Skeletal muscle satellite cell (primary cell): ENCODE measurements around the gene ADCY10.
"Not testable (repeated sequence)": the region's sequence is repeated elsewhere in the genome, so short reads cannot be mapped to it uniquely, and the experiment has no call there.

Source experiments
- H3K27me3 ChIP-seq: 2 replicates; pipeline ENCODE4 v1.7.0; 2013; ENCODE audit warnings: low read length; ENCODE audit not compliant: control insufficient read depth, insufficient read depth
- H3K36me3 ChIP-seq: 2 replicates; pipeline ENCODE4 v1.7.0; 2013; ENCODE audit warnings: mild to moderate bottlenecking, control low read depth, low read length; ENCODE audit not compliant: insufficient read depth
- H3K4me1 ChIP-seq: 2 replicates; pipeline ENCODE4 v1.7.0; 2013; ENCODE audit warnings: low read length; ENCODE audit not compliant: control insufficient read depth, insufficient read depth
- H3K4me2 ChIP-seq: 2 replicates; pipeline ENCODE4 v1.7.0; 2013; ENCODE audit warnings: mild to moderate bottlenecking, low read length
- H3K4me3 ChIP-seq: 2 replicates; pipeline ENCODE4 v1.7.0; 2013; ENCODE audit warnings: low read length
- H3K9ac ChIP-seq: 2 replicates; pipeline ENCODE4 v1.7.0; 2013; ENCODE audit warnings: mild to moderate bottlenecking, low read depth, low read length, moderate library complexity
- H3K9me3 ChIP-seq: replicated peaks from 2 replicates; pipeline ENCODE4 v1.7.0; 2013; ENCODE audit warnings: mild to moderate bottlenecking, control low read depth, low read length

ADCY10 gene

GRCh38 chr1:167936068-167936929, 22.4 kb upstream of the ADCY10 start, which contains the start of gene DCAF6:
TSS of gene DCAF6 (plus strand) at chr1:167936683. CDS start at chr1:167936912, 229 bp downstream.
- Histone ChIP-seq H3K9me3 (no peaks in the 10 kb centered on the region), H3K36me3 (no peaks in the 10 kb centered on the region), H3K4me1 (peaks cover 19% of the 10 kb centered on the region), H3K27me3 (no peaks in the 10 kb centered on the region), H3K4me2 (peak within 1 kb of the TSS; percentile 95), H3K4me3 (peak within 1 kb of the TSS; percentile 69), H3K9ac (peak within 1 kb of the TSS; percentile 95)

GRCh38 chr1:167935216-167936067, 21.5 kb upstream of the ADCY10 start:
- H3K4me1 ChIP-seq = peaks cover 19% of the 10 kb centered on the region
- no peaks in the 10 kb centered on the region for H3K27me3 ChIP-seq
- H3K4me2 ChIP-seq = peak overlapping the region; percentile 95
- peak overlapping the region; percentile 69 for H3K4me3 ChIP-seq
- H3K36me3 ChIP-seq = no peaks in the 10 kb centered on the region
- H3K9ac ChIP-seq = peak overlapping the region; percentile 95
- no peaks in the 10 kb centered on the region for H3K9me3 ChIP-seq

GRCh38 chr1:167934426-167935215, 20.7 kb upstream of the ADCY10 start:
- Histone ChIP-seq H3K36me3 (no peaks in the 10 kb centered on the region), H3K4me2 (peak overlapping the region; percentile 95), H3K9ac (peak overlapping the region; percentile 95), H3K9me3 (no peaks in the 10 kb centered on the region), H3K27me3 (no peaks in the 10 kb centered on the region), H3K4me1 (peaks cover 19% of the 10 kb centered on the region), H3K4me3 (peak overlapping the region; percentile 69)

GRCh38 chr1:167933788-167934187, 19.9 kb upstream of the ADCY10 start:
- H3K4me3 ChIP-seq = peak overlapping the region; percentile 69
- H3K9ac ChIP-seq = peak overlapping the region; percentile 95

GRCh38 chr1:167929725-167930124, 15.8 kb upstream of the ADCY10 start:
- Histone ChIP-seq H3K4me2 (no peak overlapping the region), H3K4me3 (no peak overlapping the region), H3K4me1 (peaks cover 11% of the 10 kb centered on the region), H3K27me3 (no peaks in the 10 kb centered on the region), H3K9me3 (no peaks in the 10 kb centered on the region), H3K36me3 (no peaks in the 10 kb centered on the region), H3K9ac (no peak overlapping the region)

More at GRCh38 chr1:167933788-167934187, 19.9 kb upstream of the ADCY10 start:
- Histone ChIP-seq H3K4me1 (peaks cover 19% of the 10 kb centered on the region), H3K27me3 (no peaks in the 10 kb centered on the region), H3K9me3 (no peaks in the 10 kb centered on the region), H3K36me3 (no peaks in the 10 kb centered on the region), H3K4me2 (peak overlapping the region; percentile 95)

GRCh38 chr1:167928919-167929318, 15.0 kb upstream of the ADCY10 start:
- not testable (repeated sequence) for H3K36me3 ChIP-seq

GRCh38 chr1:167928457-167928852, 14.5 kb upstream of the ADCY10 start:
- Histone ChIP-seq H3K4me3 (no peak overlapping the region), H3K9me3 (no peaks in the 10 kb centered on the region), H3K9ac (no peak overlapping the region), H3K27me3 (no peaks in the 10 kb centered on the region), H3K4me2 (no peak overlapping the region), H3K4me1 (peaks cover under 1% of the 10 kb centered on the region), H3K36me3 (no peaks in the 10 kb centered on the region)

More at GRCh38 chr1:167928919-167929318, 15.0 kb upstream of the ADCY10 start:
- not testable (repeated sequence) for H3K27me3 ChIP-seq, H3K4me3 ChIP-seq, H3K4me1 ChIP-seq, H3K9ac ChIP-seq, H3K9me3 ChIP-seq, H3K4me2 ChIP-seq

- H3K27me3 ChIP-seq = no peaks in the 10 kb centered on the region
- no peaks in the 10 kb centered on the region for H3K9me3 ChIP-seq
These were observed 13.3 kb upstream of the ADCY10 start for GRCh38 chr1:167927046-167927754.

GRCh38 chr1:167926486-167926997, 12.6 kb upstream of the ADCY10 start:
- no peak overlapping the region for H3K4me3 ChIP-seq
- H3K4me2 ChIP-seq = no peak overlapping the region
- no peak overlapping the region for H3K9ac ChIP-seq
- no peaks in the 10 kb centered on the region for H3K9me3 ChIP-seq
- no peaks in the 10 kb centered on the region for H3K36me3 ChIP-seq
- H3K4me1 ChIP-seq = peaks cover 12% of the 10 kb centered on the region
- no peaks in the 10 kb centered on the region for H3K27me3 ChIP-seq

More at GRCh38 chr1:167927046-167927754, 13.3 kb upstream of the ADCY10 start:
- peaks cover 7% of the 10 kb centered on the region for H3K4me1 ChIP-seq
- no peak overlapping the region for H3K9ac ChIP-seq
- H3K36me3 ChIP-seq = no peaks in the 10 kb centered on the region
- no peak overlapping the region for H3K4me3 ChIP-seq
- no peak overlapping the region for H3K4me2 ChIP-seq

- Histone ChIP-seq H3K4me2 (no peak overlapping the region), H3K27me3 (no peaks in the 10 kb centered on the region), H3K9ac (no peak overlapping the region), H3K4me3 (no peak overlapping the region), H3K36me3 (no peaks in the 10 kb centered on the region), H3K4me1 (peaks cover 12% of the 10 kb centered on the region), H3K9me3 (no peaks in the 10 kb centered on the region)
These were observed 10.8 kb upstream of the ADCY10 start for GRCh38 chr1:167924543-167925231.
